Astrocyte (in vitro differentiated cells and primary cell): Measurements from ENCODE around the gene DLGAP5. TPM values are rescaled to one million over a fixed set of nuclear protein-coding genes. Genes with fewer than 3 reads are reported as not detected.

Experiments
- DNase-seq: peaks from one replicate; pipeline ENCODE4 v3.0.0-alpha.2; 2010; ENCODE audit warnings: low read depth
- FAIRE-seq: peaks from 2 replicates; lab custom pipeline; 2011; peaks lifted over from hg19 to GRCh38; lab: Jason Lieb, UNC
- H2AFZ ChIP-seq: 2 replicates; pipeline ENCODE4 v1.6.0; 2012; ENCODE audit warnings: low read depth, low read length, inconsistent platforms
- H3K27ac ChIP-seq: 2 replicates; pipeline ENCODE4 v1.5.1; 2011; ENCODE audit warnings: low read depth, low read length, inconsistent platforms
- H3K27me3 ChIP-seq: 2 replicates; pipeline ENCODE4 v1.6.0; 2011; ENCODE audit warnings: low read length, inconsistent platforms; ENCODE audit not compliant: insufficient read depth
- H3K36me3 ChIP-seq: 2 replicates; pipeline ENCODE4 v1.5.1; 2011; ENCODE audit warnings: low read length, inconsistent platforms; ENCODE audit not compliant: insufficient read depth
- H3K4me1 ChIP-seq: 2 replicates; pipeline ENCODE4 v1.5.1; 2011; ENCODE audit warnings: low read length, inconsistent platforms; ENCODE audit not compliant: insufficient read depth
- H3K4me2 ChIP-seq: 2 replicates; pipeline ENCODE4 v1.6.0; 2012; ENCODE audit warnings: low read length, inconsistent platforms
- H3K4me3 ChIP-seq: 2 replicates; pipeline ENCODE4 v1.5.1; 2011; ENCODE audit warnings: low read depth, mild to moderate bottlenecking, low read length, inconsistent platforms; ENCODE audit not compliant: insufficient read depth
- H3K79me2 ChIP-seq: 2 replicates; pipeline ENCODE4 v1.6.0; 2012; ENCODE audit warnings: mild to moderate bottlenecking, low read length, inconsistent platforms; ENCODE audit not compliant: insufficient read depth
- H3K9ac ChIP-seq: 2 replicates; pipeline ENCODE4 v1.6.0; 2012; ENCODE audit warnings: mild to moderate bottlenecking, low read length, inconsistent platforms
- H3K9me3 ChIP-seq: 2 replicates; pipeline ENCODE4 v1.5.1; 2012; ENCODE audit warnings: low read depth, mild to moderate bottlenecking, low read length, inconsistent platforms; ENCODE audit not compliant: insufficient read depth
- H4K20me1 ChIP-seq: 2 replicates; pipeline ENCODE4 v1.6.0; 2012; ENCODE audit warnings: low read length, inconsistent platforms; ENCODE audit not compliant: insufficient read depth
- H3K27ac Mint-ChIP-seq: one replicate; pipeline ENCODE4 v1.8.0; 2021; ENCODE audit warnings: mild to moderate bottlenecking, mixed read lengths; ENCODE audit not compliant: unreplicated experiment
- H3K27me3 Mint-ChIP-seq: one replicate; pipeline ENCODE4 v1.8.0; 2021; ENCODE audit warnings: low read depth, mixed read lengths; ENCODE audit not compliant: unreplicated experiment
- H3K36me3 Mint-ChIP-seq: one replicate; pipeline ENCODE4 v1.8.0; 2021; ENCODE audit warnings: low read depth, mixed read lengths; ENCODE audit not compliant: unreplicated experiment
- H3K4me1 Mint-ChIP-seq: one replicate; pipeline ENCODE4 v1.8.0; 2021; ENCODE audit warnings: low read depth, mixed read lengths; ENCODE audit not compliant: unreplicated experiment
- H3K4me3 Mint-ChIP-seq: one replicate; pipeline ENCODE4 v1.8.0; 2021; ENCODE audit warnings: mild to moderate bottlenecking, moderate library complexity, mixed read lengths; ENCODE audit not compliant: unreplicated experiment
- H3K9me3 Mint-ChIP-seq: one replicate; pipeline ENCODE4 v1.8.0; 2021; ENCODE audit warnings: mild to moderate bottlenecking, mixed read lengths; ENCODE audit not compliant: unreplicated experiment
- CTCF ChIP-seq: IDR thresholded peaks from 2 replicates; pipeline ENCODE4 v1.5.1; 2011; ENCODE audit warnings: low read depth, mild to moderate bottlenecking, inconsistent platforms, low read length, moderate library complexity; ENCODE audit not compliant: insufficient read depth
- EZH2 ChIP-seq: IDR thresholded peaks from 2 replicates; pipeline ENCODE4 v1.6.1; 2012; ENCODE audit warnings: mild to moderate bottlenecking, low read length, inconsistent platforms; ENCODE audit not compliant: insufficient read depth
- total RNA-seq: library from RNA; stranded (reverse); gene quantifications from 2 replicates; pipeline ENCODE4 v1.2.1, GENCODE V29; 2021

The DLGAP5 gene
- total RNA-seq, 1 donor from 2014 or later: 5.4 TPM

GRCh38 chr14:55180434-55180833, 11.0 kb downstream of the DLGAP5 start:
- Mint-ChIP-seq H3K4me1 (no peaks in the 10 kb centered on the region), H3K27me3 (no peaks in the 10 kb centered on the region), H3K4me3 (no peak overlapping the region), H3K27ac (no peak overlapping the region), H3K36me3 (no peaks in the 10 kb centered on the region), H3K9me3 (no peaks in the 10 kb centered on the region)
- no peak for TF ChIP-seq CTCF
- no peak for TF ChIP-seq EZH2
- Histone ChIP-seq H4K20me1 (no peaks in the 10 kb centered on the region), H3K4me2 (no peak overlapping the region), H3K36me3 (peaks cover 8% of the 10 kb centered on the region), H3K4me3 (no peak overlapping the region), H3K27me3 (no peaks in the 10 kb centered on the region), H2AFZ (no peak overlapping the region), H3K79me2 (peaks cover 8% of the 10 kb centered on the region), H3K9ac (no peak overlapping the region), H3K27ac (peak overlapping the region; percentile 35), H3K4me1 (peaks cover 6% of the 10 kb centered on the region), H3K9me3 (no peaks in the 10 kb centered on the region)
- FAIRE-seq (peak; percentile 37), DNase-seq (peak; percentile 20)

DNA sequence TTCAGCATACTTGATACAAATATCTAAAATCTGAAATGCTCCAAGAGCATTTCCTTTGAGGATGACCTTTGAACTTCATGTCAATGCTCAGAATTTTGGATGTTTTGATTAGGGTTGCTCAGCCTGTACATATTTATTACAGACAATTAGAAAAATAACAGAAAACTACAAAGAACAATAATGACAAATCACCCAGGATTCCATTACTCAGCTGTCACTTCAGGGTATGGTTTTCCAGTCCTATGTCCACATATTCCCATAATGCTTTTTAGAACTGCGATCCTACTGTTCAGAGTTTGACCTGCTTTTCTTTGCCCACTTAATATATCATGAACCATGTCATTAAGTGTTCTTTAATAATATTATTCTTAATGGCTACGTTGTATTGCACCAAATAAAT, 11.4 kb downstream of the DLGAP5 start:
- H4K20me1 ChIP-seq: no peaks in the 10 kb centered on the region
- Mint-ChIP-seq H3K4me3 (no peak overlapping the region), H3K4me1 (no peaks in the 10 kb centered on the region), H3K9me3 (no peaks in the 10 kb centered on the region), H3K27me3 (no peaks in the 10 kb centered on the region), H3K27ac (no peak overlapping the region), H3K36me3 (no peaks in the 10 kb centered on the region)
- no peak for DNase-seq
- no peaks in the 10 kb centered on the region for H3K9me3 ChIP-seq
- no peak for TF ChIP-seq CTCF
- no peak for TF ChIP-seq EZH2
- H3K79me2 ChIP-seq: peaks cover 8% of the 10 kb centered on the region
- no peak overlapping the region for H3K9ac ChIP-seq
- peaks cover 6% of the 10 kb centered on the region for H3K4me1 ChIP-seq
- peak overlapping the region; percentile 35 for H3K27ac ChIP-seq
- H3K4me2 ChIP-seq: no peak overlapping the region
- H2AFZ ChIP-seq: no peak overlapping the region
- no peak overlapping the region for H3K4me3 ChIP-seq
- no peak for FAIRE-seq
- peaks cover 8% of the 10 kb centered on the region for H3K36me3 ChIP-seq
- no peaks in the 10 kb centered on the region for H3K27me3 ChIP-seq

- Histone ChIP-seq H4K20me1 (no peaks in the 10 kb centered on the region), H3K9me3 (no peaks in the 10 kb centered on the region), H3K79me2 (no peaks in the 10 kb centered on the region), H3K9ac (no peak overlapping the region), H3K27ac (no peak overlapping the region), H3K36me3 (peaks cover 2% of the 10 kb centered on the region), H3K4me1 (no peaks in the 10 kb centered on the region), H3K27me3 (no peaks in the 10 kb centered on the region), H3K4me2 (no peak overlapping the region), H2AFZ (no peak overlapping the region), H3K4me3 (no peak overlapping the region)
- H3K27me3 Mint-ChIP-seq: no peaks in the 10 kb centered on the region
- H3K9me3 Mint-ChIP-seq: no peaks in the 10 kb centered on the region
- no peaks in the 10 kb centered on the region for H3K36me3 Mint-ChIP-seq
- no peak overlapping the region for H3K4me3 Mint-ChIP-seq
- DNase-seq (no peak), FAIRE-seq (peak; percentile 20)
- no peak overlapping the region for H3K27ac Mint-ChIP-seq
- no peaks in the 10 kb centered on the region for H3K4me1 Mint-ChIP-seq
- TF ChIP-seq EZH2 (no peak), CTCF (no peak)
Observed at GRCh38 chr14:55170526-55170925, 20.9 kb downstream of the DLGAP5 start.
